ENCODE measurements around the gene GPA33.

DNA sequence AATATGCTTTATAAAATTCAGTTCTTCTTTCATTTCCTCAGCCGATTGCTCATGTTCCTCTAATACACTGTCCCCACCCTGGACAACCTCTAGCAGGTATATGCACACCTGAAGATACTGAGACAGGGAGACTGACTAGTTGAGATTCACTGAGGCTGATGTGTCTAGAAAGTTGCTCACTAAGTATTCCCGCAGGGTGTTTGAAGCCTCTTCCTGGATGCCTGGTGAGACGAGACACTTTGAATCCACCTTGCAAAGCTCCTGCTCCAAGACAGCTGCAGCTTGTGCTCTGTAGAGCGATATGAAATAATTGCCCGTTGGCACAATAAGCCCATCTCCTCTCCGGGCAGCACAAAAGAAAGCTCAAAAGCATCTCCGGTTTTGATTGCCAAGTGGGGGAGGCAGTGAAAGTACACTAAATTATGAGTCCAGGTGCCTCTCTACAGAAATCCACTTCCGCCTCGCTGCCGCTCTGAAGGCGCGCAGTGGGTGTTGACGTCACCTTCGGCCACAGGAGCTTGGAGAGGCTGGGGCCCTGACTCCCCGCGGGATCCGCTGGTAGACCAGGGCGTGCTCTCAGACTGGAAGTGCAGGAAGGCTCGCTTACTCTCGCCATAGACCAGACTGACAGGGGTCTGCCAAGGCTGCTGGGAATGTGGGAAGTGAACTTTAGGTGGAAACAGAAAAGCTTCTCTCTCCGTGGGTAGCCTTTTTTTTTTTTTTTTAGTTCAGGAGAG is 46.3 kb downstream of the GPA33 start:
- TF ChIP-seq POLR2A (IDR thresholded peaks at IDR 0.05) (no peak), POLR2AphosphoS5 (IDR thresholded peaks at IDR 0.05) (no peak), CTCF (IDR thresholded peaks at IDR 0.05) (peak in 1 of 4 experiments; percentile 13), EP300 (IDR thresholded peaks at IDR 0.05) (no peak)
